RPMI8226 (cell line): Measurements from ENCODE around the gene CDCP1.
A peak's percentile ranks its signal among the peaks of the same experiment; 100 is the strongest.
"Not testable (repeated sequence)": the region's sequence is repeated elsewhere in the genome, so short reads cannot be mapped to it uniquely, and the experiment has no call there.

Experiments used
- DNase-seq: peaks from one replicate; pipeline ENCODE4 v3.0.0-alpha.2; 2015

The CDCP1 gene

GRCh38 chr3:45082142-45082538 is 64.0 kb downstream of the CDCP1 start:
- no peak for DNase-seq

- DNase-seq, result no peak
Observed at GRCh38 chr3:45081506-45082141, 64.6 kb downstream of the CDCP1 start.

- no peak for DNase-seq
Observed at GRCh38 chr3:45080824-45081223, 65.4 kb downstream of the CDCP1 start.

GRCh38 chr3:45079715-45080114 is 66.5 kb downstream of the CDCP1 start:
- no peak for DNase-seq

- DNase-seq, result peak; percentile 25
Observed at GRCh38 chr3:45078910-45079522, 67.2 kb downstream of the CDCP1 start.

GRCh38 chr3:45078256-45078655 is 67.9 kb downstream of the CDCP1 start:
- not testable (repeated sequence) for DNase-seq

GRCh38 chr3:45075821-45076625 is 70.2 kb downstream of the CDCP1 start:
- DNase-seq, result no peak

- DNase-seq, result no peak
Observed at GRCh38 chr3:45071075-45071474, 75.1 kb downstream of the CDCP1 start.

- no peak for DNase-seq
Observed at GRCh38 chr3:45067941-45068340, 78.2 kb downstream of the CDCP1 start.

- DNase-seq, result no peak
Observed at GRCh38 chr3:45067486-45067885, 78.7 kb downstream of the CDCP1 start.

GRCh38 chr3:45066109-45066801 is 79.9 kb downstream of the CDCP1 start:
- DNase-seq, result no peak

- DNase-seq, result no peak
Observed at GRCh38 chr3:45065373-45065720, 80.8 kb downstream of the CDCP1 start.

- no peak for DNase-seq
Observed at GRCh38 chr3:45064512-45065372, 81.4 kb downstream of the CDCP1 start.

GRCh38 chr3:45062697-45063070 is 83.5 kb downstream of the CDCP1 start:
- no peak for DNase-seq

GRCh38 chr3:45060165-45060892 is 85.8 kb downstream of the CDCP1 start:
- no peak for DNase-seq

- no peak for DNase-seq
Observed at GRCh38 chr3:45059132-45059531, 87.0 kb downstream of the CDCP1 start.

GRCh38 chr3:45057557-45057956 is 88.6 kb downstream of the CDCP1 start:
- DNase-seq, result no peak

GRCh38 chr3:45056608-45057301 is 89.4 kb downstream of the CDCP1 start:
- no peak for DNase-seq

- DNase-seq, result no peak
Observed at GRCh38 chr3:45055411-45056143, 90.6 kb downstream of the CDCP1 start.

GRCh38 chr3:45055032-45055410 is 91.2 kb downstream of the CDCP1 start:
- DNase-seq, result no peak
